ENCODE measurements around the gene SGCA. TPM values are rescaled to one million over a fixed set of nuclear protein-coding genes. Genes with fewer than 3 reads are reported as not detected.

The SGCA gene
- total and polyA plus RNA-seq, 2 experiments from 2014 or later: 0.19 TPM; not detected in 1

- no peak for DNase-seq (ENCODE audit: low spot score)
Measured at GRCh38 chr17:50187751-50188530, 22.1 kb downstream of the SGCA start.

GRCh38 chr17:50188531-50188920 is 22.7 kb downstream of the SGCA start:
- Histone ChIP-seq H3K4me2 (no peak overlapping the region), H3K9me2 (ENCODE audit: insufficient read depth) (no peaks in the 10 kb centered on the region), H3K27me3 (ENCODE audit: insufficient read depth) (no peaks in the 10 kb centered on the region), H4K20me1 (replicated peaks; ENCODE audit: insufficient read depth) (no peaks in the 10 kb centered on the region), H3K79me2 (replicated peaks; ENCODE audit: insufficient read depth) (no peaks in the 10 kb centered on the region), H3K4me1 (ENCODE audit: insufficient read depth) (peaks cover 15% of the 10 kb centered on the region), H2AFZ (no peak overlapping the region), H3K36me3 (ENCODE audit: insufficient read depth) (no peaks in the 10 kb centered on the region), H3K4me3 (no peak overlapping the region), H3F3A (replicated peaks; ENCODE audit: low read depth) (no peaks in the 10 kb centered on the region), H3K27ac (ENCODE audit: low read depth) (no peak overlapping the region)
- H3K4me1 Mint-ChIP-seq: peaks cover 17% of the 10 kb centered on the region
- DNase-seq (ENCODE audit: low spot score): no peak
- TF ChIP-seq STAT1 (IDR thresholded peaks at IDR 0.05; ENCODE audit: unreplicated experiment): no peak
- TF ChIP-seq CTCF (conservative IDR thresholded peaks at IDR 0.05; ENCODE audit: low read depth in 2 of 2): no peak
- no peak for TF ChIP-seq ZNF114 (CRISPR knock-in tag; IDR thresholded peaks at IDR 0.05)
- TF ChIP-seq NANOG (IDR thresholded peaks at IDR 0.05; ENCODE audit: borderline replicate concordance): no peak
- TF ChIP-seq, protein P1, sequence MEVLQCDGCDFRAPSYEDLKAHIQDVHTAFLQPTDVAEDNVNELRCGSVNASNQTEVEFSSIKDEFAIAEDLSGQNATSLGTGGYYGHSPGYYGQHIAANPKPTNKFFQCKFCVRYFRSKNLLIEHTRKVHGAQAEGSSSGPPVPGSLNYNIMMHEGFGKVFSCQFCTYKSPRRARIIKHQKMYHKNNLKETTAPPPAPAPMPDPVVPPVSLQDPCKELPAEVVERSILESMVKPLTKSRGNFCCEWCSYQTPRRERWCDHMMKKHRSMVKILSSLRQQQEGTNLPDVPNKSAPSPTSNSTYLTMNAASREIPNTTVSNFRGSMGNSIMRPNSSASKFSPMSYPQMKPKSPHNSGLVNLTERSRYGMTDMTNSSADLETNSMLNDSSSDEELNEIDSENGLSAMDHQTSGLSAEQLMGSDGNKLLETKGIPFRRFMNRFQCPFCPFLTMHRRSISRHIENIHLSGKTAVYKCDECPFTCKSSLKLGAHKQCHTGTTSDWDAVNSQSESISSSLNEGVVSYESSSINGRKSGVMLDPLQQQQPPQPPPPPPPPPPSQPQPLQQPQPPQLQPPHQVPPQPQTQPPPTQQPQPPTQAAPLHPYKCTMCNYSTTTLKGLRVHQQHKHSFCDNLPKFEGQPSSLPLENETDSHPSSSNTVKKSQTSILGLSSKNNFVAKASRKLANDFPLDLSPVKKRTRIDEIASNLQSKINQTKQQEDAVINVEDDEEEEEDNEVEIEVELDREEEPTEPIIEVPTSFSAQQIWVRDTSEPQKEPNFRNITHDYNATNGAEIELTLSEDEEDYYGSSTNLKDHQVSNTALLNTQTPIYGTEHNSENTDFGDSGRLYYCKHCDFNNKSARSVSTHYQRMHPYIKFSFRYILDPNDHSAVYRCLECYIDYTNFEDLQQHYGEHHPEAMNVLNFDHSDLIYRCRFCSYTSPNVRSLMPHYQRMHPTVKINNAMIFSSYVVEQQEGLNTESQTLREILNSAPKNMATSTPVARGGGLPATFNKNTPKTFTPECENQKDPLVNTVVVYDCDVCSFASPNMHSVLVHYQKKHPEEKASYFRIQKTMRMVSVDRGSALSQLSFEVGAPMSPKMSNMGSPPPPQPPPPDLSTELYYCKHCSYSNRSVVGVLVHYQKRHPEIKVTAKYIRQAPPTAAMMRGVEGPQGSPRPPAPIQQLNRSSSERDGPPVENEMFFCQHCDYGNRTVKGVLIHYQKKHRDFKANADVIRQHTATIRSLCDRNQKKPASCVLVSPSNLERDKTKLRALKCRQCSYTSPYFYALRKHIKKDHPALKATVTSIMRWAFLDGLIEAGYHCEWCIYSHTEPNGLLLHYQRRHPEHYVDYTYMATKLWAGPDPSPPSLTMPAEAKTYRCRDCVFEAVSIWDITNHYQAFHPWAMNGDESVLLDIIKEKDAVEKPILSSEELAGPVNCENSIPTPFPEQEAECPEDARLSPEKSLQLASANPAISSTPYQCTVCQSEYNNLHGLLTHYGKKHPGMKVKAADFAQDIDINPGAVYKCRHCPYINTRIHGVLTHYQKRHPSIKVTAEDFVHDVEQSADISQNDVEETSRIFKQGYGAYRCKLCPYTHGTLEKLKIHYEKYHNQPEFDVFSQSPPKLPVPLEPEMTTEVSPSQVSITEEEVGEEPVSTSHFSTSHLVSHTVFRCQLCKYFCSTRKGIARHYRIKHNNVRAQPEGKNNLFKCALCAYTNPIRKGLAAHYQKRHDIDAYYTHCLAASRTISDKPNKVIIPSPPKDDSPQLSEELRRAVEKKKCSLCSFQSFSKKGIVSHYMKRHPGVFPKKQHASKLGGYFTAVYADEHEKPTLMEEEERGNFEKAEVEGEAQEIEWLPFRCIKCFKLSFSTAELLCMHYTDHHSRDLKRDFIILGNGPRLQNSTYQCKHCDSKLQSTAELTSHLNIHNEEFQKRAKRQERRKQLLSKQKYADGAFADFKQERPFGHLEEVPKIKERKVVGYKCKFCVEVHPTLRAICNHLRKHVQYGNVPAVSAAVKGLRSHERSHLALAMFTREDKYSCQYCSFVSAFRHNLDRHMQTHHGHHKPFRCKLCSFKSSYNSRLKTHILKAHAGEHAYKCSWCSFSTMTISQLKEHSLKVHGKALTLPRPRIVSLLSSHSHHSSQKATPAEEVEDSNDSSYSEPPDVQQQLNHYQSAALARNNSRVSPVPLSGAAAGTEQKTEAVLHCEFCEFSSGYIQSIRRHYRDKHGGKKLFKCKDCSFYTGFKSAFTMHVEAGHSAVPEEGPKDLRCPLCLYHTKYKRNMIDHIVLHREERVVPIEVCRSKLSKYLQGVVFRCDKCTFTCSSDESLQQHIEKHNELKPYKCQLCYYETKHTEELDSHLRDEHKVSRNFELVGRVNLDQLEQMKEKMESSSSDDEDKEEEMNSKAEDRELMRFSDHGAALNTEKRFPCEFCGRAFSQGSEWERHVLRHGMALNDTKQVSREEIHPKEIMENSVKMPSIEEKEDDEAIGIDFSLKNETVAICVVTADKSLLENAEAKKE (CRISPR knock-in tag; IDR thresholded peaks at IDR 0.05): no peak
- no peak for TF ChIP-seq ZNF331 (CRISPR knock-in tag; IDR thresholded peaks at IDR 0.05; ENCODE audit: low read depth)
- TF ChIP-seq CREB1 (CRISPR knock-in tag; IDR thresholded peaks at IDR 0.05; ENCODE audit: low read depth): no peak
- TF ChIP-seq EZH2 (IDR thresholded peaks at IDR 0.05; ENCODE audit: low read depth, unreplicated experiment): no peak
- TF ChIP-seq, protein P2, sequence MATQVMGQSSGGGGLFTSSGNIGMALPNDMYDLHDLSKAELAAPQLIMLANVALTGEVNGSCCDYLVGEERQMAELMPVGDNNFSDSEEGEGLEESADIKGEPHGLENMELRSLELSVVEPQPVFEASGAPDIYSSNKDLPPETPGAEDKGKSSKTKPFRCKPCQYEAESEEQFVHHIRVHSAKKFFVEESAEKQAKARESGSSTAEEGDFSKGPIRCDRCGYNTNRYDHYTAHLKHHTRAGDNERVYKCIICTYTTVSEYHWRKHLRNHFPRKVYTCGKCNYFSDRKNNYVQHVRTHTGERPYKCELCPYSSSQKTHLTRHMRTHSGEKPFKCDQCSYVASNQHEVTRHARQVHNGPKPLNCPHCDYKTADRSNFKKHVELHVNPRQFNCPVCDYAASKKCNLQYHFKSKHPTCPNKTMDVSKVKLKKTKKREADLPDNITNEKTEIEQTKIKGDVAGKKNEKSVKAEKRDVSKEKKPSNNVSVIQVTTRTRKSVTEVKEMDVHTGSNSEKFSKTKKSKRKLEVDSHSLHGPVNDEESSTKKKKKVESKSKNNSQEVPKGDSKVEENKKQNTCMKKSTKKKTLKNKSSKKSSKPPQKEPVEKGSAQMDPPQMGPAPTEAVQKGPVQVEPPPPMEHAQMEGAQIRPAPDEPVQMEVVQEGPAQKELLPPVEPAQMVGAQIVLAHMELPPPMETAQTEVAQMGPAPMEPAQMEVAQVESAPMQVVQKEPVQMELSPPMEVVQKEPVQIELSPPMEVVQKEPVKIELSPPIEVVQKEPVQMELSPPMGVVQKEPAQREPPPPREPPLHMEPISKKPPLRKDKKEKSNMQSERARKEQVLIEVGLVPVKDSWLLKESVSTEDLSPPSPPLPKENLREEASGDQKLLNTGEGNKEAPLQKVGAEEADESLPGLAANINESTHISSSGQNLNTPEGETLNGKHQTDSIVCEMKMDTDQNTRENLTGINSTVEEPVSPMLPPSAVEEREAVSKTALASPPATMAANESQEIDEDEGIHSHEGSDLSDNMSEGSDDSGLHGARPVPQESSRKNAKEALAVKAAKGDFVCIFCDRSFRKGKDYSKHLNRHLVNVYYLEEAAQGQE (IDR thresholded peaks at IDR 0.05; ENCODE audit: unreplicated experiment): no peak
- no peak overlapping the region for H3K27ac Mint-ChIP-seq
- no peak overlapping the region for H3K4me3 Mint-ChIP-seq
- ATAC-seq: no peak
- H3K36me3 Mint-ChIP-seq (ENCODE audit: low read depth): peaks cover 26% of the 10 kb centered on the region
- H3K27me3 Mint-ChIP-seq (ENCODE audit: insufficient read depth, low read depth, poor library complexity): peaks cover 11% of the 10 kb centered on the region
- no peaks in the 10 kb centered on the region for H3K9me3 Mint-ChIP-seq

More at GRCh38 chr17:50187751-50188530, 22.1 kb downstream of the SGCA start:
- no peak for TF ChIP-seq EZH2phosphoT487 (IDR thresholded peaks at IDR 0.05; ENCODE audit: unreplicated experiment)
- no peak for TF ChIP-seq JUNB (IDR thresholded peaks at IDR 0.05; ENCODE audit: unreplicated experiment)
- TF ChIP-seq STAT1 (IDR thresholded peaks at IDR 0.05; ENCODE audit: unreplicated experiment): no peak
- no peak overlapping the region for H3K27ac Mint-ChIP-seq
- no peak overlapping the region for H3K4me3 Mint-ChIP-seq
- H3K27me3 Mint-ChIP-seq (ENCODE audit: insufficient read depth, low read depth, poor library complexity): peaks cover 11% of the 10 kb centered on the region
- Histone ChIP-seq H4K20me1 (replicated peaks; ENCODE audit: insufficient read depth) (no peaks in the 10 kb centered on the region), H3K27ac (ENCODE audit: low read depth) (no peak overlapping the region), H3K4me1 (ENCODE audit: insufficient read depth) (peaks cover 19% of the 10 kb centered on the region), H3K4me3 (no peak overlapping the region), H2AFZ (no peak overlapping the region), H3K36me3 (ENCODE audit: insufficient read depth) (no peaks in the 10 kb centered on the region), H3K4me2 (no peak overlapping the region), H3K27me3 (ENCODE audit: insufficient read depth) (no peaks in the 10 kb centered on the region), H3F3A (replicated peaks; ENCODE audit: low read depth) (no peaks in the 10 kb centered on the region), H3K79me2 (replicated peaks; ENCODE audit: insufficient read depth) (no peaks in the 10 kb centered on the region), H3K9me2 (ENCODE audit: insufficient read depth) (no peaks in the 10 kb centered on the region)
- no peaks in the 10 kb centered on the region for H3K9me3 Mint-ChIP-seq
- H3K36me3 Mint-ChIP-seq (ENCODE audit: low read depth): peaks cover 26% of the 10 kb centered on the region
- ATAC-seq: no peak
- H3K4me1 Mint-ChIP-seq: peaks cover 21% of the 10 kb centered on the region

Data from GM23338 (cell line).